Endothelial cell of umbilical vein (primary cell): Measurements from ENCODE around the gene APOBEC2. TPM values are rescaled to one million over a fixed set of nuclear protein-coding genes. Genes with fewer than 3 reads are reported as not detected.

ENCODE experiments used
- BruUV-seq: library from RNA; stranded (reverse); fragments of 400-500 nt; replicated peaks from 2 replicates; lab custom pipeline; 2021; lab: Mats Ljungman, UMichigan
- CTCF ChIA-PET: fragments of 300-600, 350-600 bp; sonication (Branson Sonifier 250); formaldehyde crosslinking; loops from one replicate; lab custom pipeline; 2021; ENCODE audit warnings: antibody characterized with exemption, inconsistent platforms; lab: Charles Lee
- POLR2A ChIA-PET: fragments of 300-600, 350-600 bp; sonication (Branson Sonifier 250); formaldehyde crosslinking; loops from one replicate; lab custom pipeline; 2021; ENCODE audit warnings: antibody characterized with exemption, inconsistent platforms; lab: Charles Lee
- DNase-seq: peaks from one replicate; pipeline ENCODE4 v3.0.0-alpha.2; 2011; ENCODE audit warnings: low read depth, low spot score
- FAIRE-seq: peaks from 2 replicates; lab custom pipeline; 2011; peaks lifted over from hg19 to GRCh38; lab: Jason Lieb, UNC
- H2AFZ ChIP-seq: 2 replicates; pipeline ENCODE4 v1.6.0; 2012; ENCODE audit warnings: low read depth, low read length, control low read depth, inconsistent platforms
- H3K27ac ChIP-seq: 2 replicates; pipeline ENCODE4 v1.5.1; 2011; ENCODE audit warnings: low read depth, mild to moderate bottlenecking, control low read depth, low read length, moderate library complexity; ENCODE audit not compliant: insufficient read depth
- H3K27me3 ChIP-seq, 2 experiments: 2 replicates each; pipeline versions ENCODE4 v1.6.0 to v1.6.1; 2011; ENCODE audit warnings: low read length in 2 of 2, mixed read lengths in 1 of 2; ENCODE audit not compliant: control insufficient read depth in 2 of 2, insufficient read depth in 2 of 2
- H3K36me3 ChIP-seq, 2 experiments: 2 replicates in 1 of 2; 3 replicates in 1 of 2; pipeline ENCODE4 v1.5.1; 2011; ENCODE audit warnings: low read length in 2 of 2, mild to moderate bottlenecking in 1 of 2, moderate library complexity in 1 of 2; ENCODE audit not compliant: control insufficient read depth in 2 of 2, insufficient read depth in 2 of 2; ENCODE audit errors: extremely low read depth in 1 of 2
- H3K4me1 ChIP-seq: 3 replicates; pipeline ENCODE4 v1.5.1; 2011; ENCODE audit warnings: mild to moderate bottlenecking, low read length; ENCODE audit not compliant: control insufficient read depth, insufficient read depth; ENCODE audit errors: extremely low read depth
- H3K4me2 ChIP-seq: 2 replicates; pipeline ENCODE4 v1.6.1; 2011; ENCODE audit warnings: low read length, control low read depth, mixed read lengths; ENCODE audit not compliant: insufficient read depth
- H3K4me3 ChIP-seq, 3 experiments: fragments of 200-600 bp in 1 of 3; sonication (generic), shearing (Covaris generic) in 1 of 3; replicated peaks in 1 of 3; 2 replicates each; pipeline ENCODE4 v1.5.1; 2011 to 2016; ENCODE audit warnings: control low read depth in 3 of 3, low read length in 3 of 3, mild to moderate bottlenecking in 2 of 3, inconsistent platforms in 1 of 3, low read depth in 1 of 3, moderate library complexity in 1 of 3; ENCODE audit not compliant: insufficient read depth in 1 of 3
- H3K79me2 ChIP-seq: 2 replicates; pipeline ENCODE4 v1.6.0; 2012; ENCODE audit warnings: low read length, inconsistent platforms; ENCODE audit not compliant: control insufficient read depth, insufficient read depth
- H3K9ac ChIP-seq: replicated peaks from 2 replicates; pipeline ENCODE3; 2011; ENCODE audit warnings: low read length, control low read depth; ENCODE audit not compliant: insufficient read depth; ENCODE audit errors: extremely low read depth
- H3K9me1 ChIP-seq: replicated peaks from 3 replicates; pipeline ENCODE4 v1.6.0; 2011; ENCODE audit warnings: mild to moderate bottlenecking, low read length; ENCODE audit not compliant: control insufficient read depth, insufficient read depth; ENCODE audit errors: extremely low read depth
- H3K9me3 ChIP-seq: replicated peaks from 2 replicates; pipeline ENCODE4 v1.5.1; 2012; ENCODE audit warnings: low read length, inconsistent platforms; ENCODE audit not compliant: control insufficient read depth, insufficient read depth
- H4K20me1 ChIP-seq: replicated peaks from 2 replicates; pipeline ENCODE3; 2011; ENCODE audit warnings: mild to moderate bottlenecking, low read length; ENCODE audit not compliant: control insufficient read depth, insufficient read depth; ENCODE audit errors: extremely low read depth
- CTCF ChIP-seq, 2 donors: IDR thresholded peaks; 1 replicate in 1 of 2; 2 replicates in 1 of 2; pipeline ENCODE4 v1.5.1; 2011; ENCODE audit warnings: low read length in 2 of 2, mild to moderate bottlenecking in 2 of 2, moderate library complexity in 2 of 2, control low read depth in 1 of 2, inconsistent platforms in 1 of 2, low read depth in 1 of 2; ENCODE audit not compliant: insufficient read depth in 1 of 2; ENCODE audit errors: extremely low read depth in 1 of 2
- EZH2 ChIP-seq: IDR thresholded peaks from 2 replicates; pipeline ENCODE4 v1.6.1; 2012; ENCODE audit warnings: borderline replicate concordance, low read depth, mild to moderate bottlenecking, moderate library complexity, low read length, inconsistent platforms; ENCODE audit not compliant: severe bottlenecking
- FOS ChIP-seq: IDR thresholded peaks from 2 replicates; pipeline ENCODE4 v1.6.1; 2011; ENCODE audit warnings: mild to moderate bottlenecking, low read length, moderate library complexity, borderline replicate concordance; ENCODE audit not compliant: insufficient read depth
- GATA2 ChIP-seq: IDR thresholded peaks from 2 replicates; pipeline ENCODE4 v1.7.0; 2011; ENCODE audit warnings: low read depth, mild to moderate bottlenecking, moderate library complexity, mixed read lengths, low read length; ENCODE audit not compliant: insufficient read length, insufficient read depth
- JUN ChIP-seq: IDR thresholded peaks from 2 replicates; pipeline ENCODE4 v1.6.1; 2011; ENCODE audit warnings: borderline replicate concordance, low read depth; ENCODE audit not compliant: insufficient read length, insufficient read depth
- MAX ChIP-seq: IDR thresholded peaks from 2 replicates; pipeline ENCODE4 v1.6.1; 2011; ENCODE audit not compliant: insufficient read depth, insufficient read length
- MYC ChIP-seq: IDR thresholded peaks from one replicate; pipeline ENCODE4 v1.6.1; 2011; ENCODE audit warnings: mild to moderate bottlenecking, low read depth, low read length
- POLR2A ChIP-seq: IDR thresholded peaks from 2 replicates; pipeline ENCODE4 v1.6.1; 2012; ENCODE audit warnings: low read depth, mild to moderate bottlenecking, control low read depth, low read length
- POLR2AphosphoS5 ChIP-seq: IDR thresholded peaks from 2 replicates; pipeline ENCODE4 v1.6.1; 2012; ENCODE audit warnings: low read depth, mild to moderate bottlenecking, control low read depth, low read length, moderate library complexity; ENCODE audit not compliant: insufficient read depth
- dilution Hi-C: fragments of 300-500 bp; cut with MboI; formaldehyde crosslinking; loops from one replicate; pipeline ENCODE4 v1.15.0; 2019; ENCODE audit warnings: low sequenced_read_pairs; ENCODE audit not compliant: extremely low pct_ligation_motif_present
- intact Hi-C: fragments of 100-400 bp; cut with micrococcal nuclease; formaldehyde crosslinking; loops from one replicate; pipeline ENCODE4 v1.10.0; 2022
- polyA plus RNA-seq, 4 experiments: library from polyadenylated mRNA; depleted of rRNA in 3 of 4; stranded (reverse) in 3 of 4; unstranded in 1 of 4; fragments of >200 nt; gene quantifications; 2 replicates each; pipeline versions ENCODE4 v1.2.1 to v1.2.3, GENCODE V29; 2011 to 2012; ENCODE audit warnings: missing spikeins in 1 of 4
- total RNA-seq: library from RNA; stranded (reverse); gene quantifications from 2 replicates; pipeline ENCODE4 v1.2.3, GENCODE V29; 2021

APOBEC2 gene
- total and polyA plus RNA-seq, 2 donors (not counting 3 experiments of a cell fraction or from before 2014, with no cell fraction given) = not detected

- H3K27me3 ChIP-seq = no peaks in the 10 kb centered on the region
- H3K36me3 ChIP-seq = no peaks in the 10 kb centered on the region
- DNase-seq = peak; percentile 100
- ChIA-PET POLR2A (interaction anchor here (1.2 kb wide), 1 partner anchor 75 kb away, joined by 3 read pairs; no protein-coding TSS in a partner anchor), CTCF (interaction anchor here (1.0 to 1.1 kb wide), 3 partner anchors 19 to 110 kb away, joined by 3 to 9 read pairs (median 5); no protein-coding TSS in a partner anchor)
- peak within 1 kb of the TSS; percentile 98 for H3K27ac ChIP-seq
- TF ChIP-seq POLR2A (peak; percentile 12), MYC (no peak), POLR2AphosphoS5 (no peak), FOS (no peak), MAX (no peak), CTCF (IDR thresholded peaks at IDR 0.05; ENCODE audit: extremely low read depth in 1 of 2, insufficient read depth in 1 of 2, low read depth in 1 of 2, low read length in 2 of 2) (no peak), EZH2 (peak; percentile 80), JUN (no peak), GATA2 (no peak)
- peak within 1 kb of the TSS; percentile 84 to 97 (median 90) for H3K4me3 ChIP-seq
- intact Hi-C loops = loop anchor here (1.0 to 5.0 kb wide), 3 partner anchors 24 to 244 kb away; no protein-coding TSS in a partner anchor
- peak; percentile 100 for FAIRE-seq
- H4K20me1 ChIP-seq = no peaks in the 10 kb centered on the region
- no peaks in the 10 kb centered on the region for H3K9me3 ChIP-seq
- H3K4me2 ChIP-seq = peak within 1 kb of the TSS; percentile 100
- no TSS peak for BruUV-seq
- no peaks in the 10 kb centered on the region for H3K9me1 ChIP-seq
- peaks cover 45% of the 10 kb centered on the region for H3K79me2 ChIP-seq
- peaks cover 21% of the 10 kb centered on the region for H3K4me1 ChIP-seq
- H2AFZ ChIP-seq = peak within 1 kb of the TSS; percentile 86
- H3K9ac ChIP-seq = peak within 1 kb of the TSS; percentile 99
- dilution Hi-C loops = no loop called here
These were observed 19.8 kb downstream of the APOBEC2 start, which contains the start of gene NFYA for GRCh38 chr6:41072836-41073202. Gene NFYA (plus strand): TSS chr6:41072974. CDS start chr6:41079090, 6,116 bp downstream.
